Stimulated activated CD4-positive, alpha-beta T cell treated with anti-CD3 and anti-CD28 coated beads, Interleukin-2, amount 100 ng/mL, for 48 hours (primary cell): ENCODE results near the gene PLSCR1.

Experiments used
- DNase-seq, 2 donors: peaks; one replicate each; pipeline ENCODE4 v3.0.0-alpha.2; 2020

Gene PLSCR1

GRCh38 chr3:146544002-146544928 is at the start of gene PLSCR1:
Gene PLSCR1, minus strand, starts transcription at chr3:146544607. Its CDS starts 8,055 bp downstream, at chr3:146536552.
- peak; percentile 59 to 63 for DNase-seq

GRCh38 chr3:146593776-146594175 is 49.4 kb upstream of the PLSCR1 start:
- DNase-seq, result no peak

GRCh38 chr3:146590521-146590920 is 46.1 kb upstream of the PLSCR1 start:
- no peak for DNase-seq

- DNase-seq, result no peak
Observed at GRCh38 chr3:146589899-146590508, 45.6 kb upstream of the PLSCR1 start.

GRCh38 chr3:146585156-146585555 is 40.7 kb upstream of the PLSCR1 start:
- no peak for DNase-seq

GRCh38 chr3:146581951-146582467 is 37.6 kb upstream of the PLSCR1 start:
- DNase-seq, result no peak

- DNase-seq, result no peak
Observed at GRCh38 chr3:146581080-146581601, 36.7 kb upstream of the PLSCR1 start.

- no peak for DNase-seq
Observed at GRCh38 chr3:146577662-146578061, 33.3 kb upstream of the PLSCR1 start.

- no peak for DNase-seq
Observed at GRCh38 chr3:146575636-146576035, 31.2 kb upstream of the PLSCR1 start.

GRCh38 chr3:146574173-146574572 is 29.8 kb upstream of the PLSCR1 start:
- DNase-seq, result no peak

- DNase-seq, result no peak
Observed at GRCh38 chr3:146569314-146569713, 24.9 kb upstream of the PLSCR1 start.

- no peak for DNase-seq
Observed at GRCh38 chr3:146566138-146566537, 21.7 kb upstream of the PLSCR1 start.

GRCh38 chr3:146561879-146562278 is 17.5 kb upstream of the PLSCR1 start:
- DNase-seq, result no peak

GRCh38 chr3:146561463-146561862 is 17.1 kb upstream of the PLSCR1 start:
- no peak for DNase-seq

- no peak for DNase-seq
Observed at GRCh38 chr3:146560678-146561077, 16.3 kb upstream of the PLSCR1 start.

GRCh38 chr3:146559388-146559787 is 15.0 kb upstream of the PLSCR1 start:
- no peak for DNase-seq

- no peak for DNase-seq
Observed at GRCh38 chr3:146558781-146559180, 14.4 kb upstream of the PLSCR1 start.

GRCh38 chr3:146557745-146558144 is 13.3 kb upstream of the PLSCR1 start:
- DNase-seq, result no peak

- DNase-seq, result no peak
Observed at GRCh38 chr3:146555311-146555710, 10.9 kb upstream of the PLSCR1 start.

GRCh38 chr3:146554151-146554760 is 9.8 kb upstream of the PLSCR1 start:
- no peak for DNase-seq

GRCh38 chr3:146550743-146551510 is 6.5 kb upstream of the PLSCR1 start:
- DNase-seq, result no peak

- DNase-seq, result no peak
Observed at GRCh38 chr3:146550070-146550615, 5.7 kb upstream of the PLSCR1 start.
